ENCODE data around the gene NR1H4.
"Not testable (repeated sequence)": the region's sequence is repeated elsewhere in the genome, so short reads cannot be mapped to it uniquely, and the experiment has no call there.

Gene NR1H4

DNA sequence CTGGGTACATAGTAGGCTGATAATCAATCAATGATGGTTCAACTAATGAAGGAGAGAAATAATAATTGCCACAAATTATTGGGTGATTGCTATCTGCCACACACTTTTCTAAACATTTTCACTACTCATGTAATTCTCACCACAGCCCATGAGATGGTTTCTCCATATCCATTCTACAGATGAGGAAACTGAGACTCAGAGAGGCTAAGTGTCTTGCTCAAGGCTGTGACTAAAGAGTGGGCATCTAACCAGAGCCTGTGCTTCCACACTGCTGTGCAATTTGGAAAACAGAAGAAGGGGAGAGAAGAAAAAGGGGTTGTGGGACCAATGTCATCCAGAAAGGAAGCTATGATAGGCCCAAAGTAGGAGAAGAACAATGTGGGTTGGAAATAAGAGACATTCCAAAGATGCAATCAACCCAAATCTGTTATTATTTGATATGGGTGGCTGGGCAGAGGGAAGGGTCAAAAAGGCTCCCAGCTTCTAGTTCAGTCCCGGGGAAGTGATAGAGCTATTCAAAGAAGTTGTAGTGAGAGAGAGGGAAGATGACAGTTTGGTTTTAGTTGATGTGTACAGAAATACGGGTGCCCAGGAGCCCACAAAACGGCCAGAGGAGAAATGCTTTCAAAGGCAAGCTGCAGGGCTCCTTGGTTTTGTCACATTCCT lies 483 bp upstream of the NR1H4 start:
- no peak for DNase-seq

DNA sequence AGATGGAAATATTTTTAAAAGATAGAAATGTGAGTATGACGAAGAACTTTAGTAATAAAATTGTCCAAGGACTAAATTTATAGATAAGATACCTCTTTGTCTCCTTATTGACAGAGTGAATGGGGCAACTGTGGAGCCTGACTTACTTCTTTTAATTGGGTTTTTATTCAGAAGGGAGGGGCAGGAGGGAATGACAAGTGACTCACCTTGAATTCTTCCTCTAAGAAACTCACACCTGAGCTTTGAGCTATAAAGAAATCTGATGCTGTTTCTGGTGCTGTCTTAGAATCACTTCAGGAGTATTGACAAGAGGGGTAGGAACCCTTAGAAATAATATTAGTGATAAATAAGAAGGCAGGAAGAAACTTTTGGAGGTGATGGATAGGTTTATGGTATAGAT lies 951 bp downstream of the NR1H4 start:
- DNase-seq = no peak

DNA sequence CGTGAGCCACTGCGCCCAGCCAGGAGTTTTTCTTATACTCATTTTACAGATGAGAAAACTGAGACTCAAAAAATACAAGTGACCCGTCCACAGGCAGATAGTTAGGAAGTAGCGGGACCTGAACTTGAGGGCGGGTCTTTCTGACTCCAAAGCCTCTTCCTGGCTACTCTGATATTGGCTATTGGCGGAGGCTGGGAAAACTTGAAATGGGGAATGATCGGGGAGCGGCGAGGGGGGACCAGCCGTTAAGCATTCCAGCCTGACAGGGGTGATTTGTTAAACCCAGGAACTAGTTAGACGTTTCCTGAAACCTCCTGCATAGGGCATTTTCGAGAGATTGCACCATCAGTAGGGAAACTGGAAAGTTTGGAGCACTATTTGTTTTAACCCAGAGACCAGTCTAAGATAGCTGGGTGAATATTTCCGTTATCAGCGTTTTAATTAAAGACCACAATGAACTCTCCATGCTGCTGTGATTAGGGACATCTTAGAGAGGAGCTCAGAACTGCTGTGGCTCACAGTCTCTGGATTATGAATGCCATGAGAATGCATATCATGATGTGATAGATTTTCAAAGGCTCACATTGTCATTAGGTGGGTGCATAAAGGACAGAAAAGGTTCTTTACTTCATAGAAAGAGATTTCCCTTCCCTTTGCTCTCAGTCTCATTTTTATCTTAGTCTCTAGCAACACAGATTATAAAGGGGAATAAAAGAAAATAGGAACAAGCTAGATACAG lies 2.5 kb downstream of the NR1H4 start:
- DNase-seq = no peak

- no peak for DNase-seq
These were observed 7.4 kb downstream of the NR1H4 start for GRCh38 chr12:100481021-100481420.

DNA sequence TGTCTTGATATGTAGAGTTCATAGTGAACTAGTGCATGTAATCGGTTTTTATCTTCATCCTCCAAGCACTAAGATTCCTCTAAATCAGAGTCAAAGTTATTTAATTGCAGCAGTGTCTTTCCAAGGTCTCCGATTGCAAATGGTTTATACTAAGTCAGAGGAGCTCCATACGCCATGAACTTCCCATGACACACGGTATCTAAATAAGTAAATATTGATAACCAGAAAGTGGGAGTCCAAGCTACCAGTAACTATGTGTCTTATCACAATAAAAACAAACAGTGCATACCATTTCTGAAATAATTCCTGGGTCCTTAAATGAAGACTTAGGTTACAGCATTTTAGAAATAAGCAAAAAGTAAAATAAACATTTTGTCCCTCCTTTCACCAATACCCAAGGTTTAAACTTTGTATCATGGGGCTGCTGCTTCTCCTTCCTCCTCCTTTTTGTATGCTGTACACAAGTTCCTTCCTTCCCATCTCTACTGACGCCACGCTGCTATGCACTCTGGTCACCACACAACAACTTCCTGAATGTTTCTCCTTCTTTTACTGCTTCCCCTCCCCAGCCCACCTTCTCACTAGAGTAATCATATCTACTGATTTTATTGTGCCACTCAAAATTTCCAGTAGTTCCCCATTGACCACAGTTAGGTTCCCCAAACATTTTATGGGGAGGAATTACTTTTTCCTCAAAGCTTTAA lies 10.7 kb downstream of the NR1H4 start:
- no peak for DNase-seq

- DNase-seq = no peak
These were observed 11.3 kb downstream of the NR1H4 start for GRCh38 chr12:100484891-100485471.

DNA sequence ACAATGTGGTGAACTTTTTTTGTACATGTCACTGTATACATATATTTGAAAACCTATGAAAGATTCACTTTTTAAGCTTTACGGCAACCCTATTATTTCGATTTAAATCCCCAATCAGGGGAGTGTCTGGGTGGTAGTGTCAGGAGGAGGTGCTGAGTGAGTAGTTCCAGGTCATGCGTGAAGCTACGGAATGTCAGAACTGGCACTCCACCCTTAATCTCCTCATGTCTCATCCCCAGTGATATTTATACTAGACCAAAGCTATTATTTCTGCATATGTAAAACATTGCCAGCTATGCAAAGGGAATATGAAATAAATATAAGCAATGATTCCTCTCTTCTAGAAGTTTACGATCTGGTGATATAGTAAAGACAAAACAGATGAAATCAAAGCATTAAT lies 12.3 kb downstream of the NR1H4 start:
- no peak for DNase-seq

GRCh38 chr12:100489251-100489820 lies 15.7 kb downstream of the NR1H4 start:
- no peak for DNase-seq

DNA sequence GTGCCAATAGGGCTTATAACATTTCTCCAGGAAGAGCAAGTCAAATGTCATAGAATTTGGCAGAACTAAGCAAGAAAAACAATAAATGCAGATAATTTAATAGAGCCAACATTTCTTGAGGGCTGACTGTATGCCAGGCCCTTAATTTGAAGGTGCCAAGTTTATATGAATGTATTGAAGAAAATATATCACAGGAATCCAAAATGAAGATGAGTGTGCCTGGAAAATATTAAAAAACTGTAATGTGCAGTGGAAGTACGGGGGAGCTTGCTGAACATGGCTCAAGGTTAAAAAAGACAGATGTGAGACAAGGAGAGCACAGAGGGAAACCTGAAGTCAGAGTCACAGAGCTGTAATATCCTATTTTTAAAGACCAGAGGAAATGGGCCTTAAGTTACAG lies 16.4 kb downstream of the NR1H4 start:
- no peak for DNase-seq

DNA sequence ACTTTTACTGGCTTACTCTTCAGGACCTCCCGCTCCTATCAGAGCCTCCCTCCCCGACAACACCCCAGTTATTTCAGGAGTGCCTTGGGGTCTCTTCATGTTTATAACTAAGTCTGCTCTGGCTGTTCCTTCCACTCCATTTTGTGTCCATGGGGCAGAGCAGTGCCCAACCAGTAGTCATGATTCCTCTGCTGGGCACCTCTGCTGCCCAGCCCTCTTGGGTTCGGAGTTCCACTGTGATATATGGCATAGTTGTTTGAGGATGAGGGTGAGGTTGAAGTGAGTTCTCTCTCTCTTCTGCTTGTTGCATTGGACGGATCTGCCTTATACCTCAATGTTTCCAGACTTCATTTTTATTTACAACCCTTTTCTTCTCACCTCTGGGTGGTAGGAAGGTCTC lies 17.4 kb downstream of the NR1H4 start:
- DNase-seq = no peak

GRCh38 chr12:100493396-100494012 lies 19.8 kb downstream of the NR1H4 start:
- DNase-seq = no peak

GRCh38 chr12:100494026-100494425 lies 20.4 kb downstream of the NR1H4 start:
- no peak for DNase-seq

GRCh38 chr12:100494538-100494937 lies 20.9 kb downstream of the NR1H4 start:
- DNase-seq = no peak

GRCh38 chr12:100497105-100497795 lies 23.6 kb downstream of the NR1H4 start:
- DNase-seq = no peak

DNA sequence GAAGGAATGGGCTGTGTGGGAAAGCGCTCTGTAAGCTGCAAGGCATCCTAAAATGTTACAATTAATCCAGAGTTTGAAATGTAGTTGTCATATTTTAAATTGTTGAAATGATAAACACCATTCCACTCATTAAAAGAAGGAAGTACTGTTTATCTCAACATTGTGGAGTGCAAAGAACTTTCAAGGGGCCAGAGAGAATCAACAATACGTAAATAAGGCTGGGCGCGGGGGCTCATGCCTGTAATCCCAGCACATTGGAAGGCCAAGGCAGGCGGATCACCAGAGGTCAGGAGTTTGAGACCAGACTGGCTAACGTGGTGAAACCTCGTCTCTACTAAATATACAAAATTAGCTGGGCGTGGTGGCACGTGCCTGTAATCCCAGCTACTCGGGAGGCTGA lies 24.5 kb downstream of the NR1H4 start:
- DNase-seq = no peak

GRCh38 chr12:100499416-100499815 lies 25.8 kb downstream of the NR1H4 start:
- DNase-seq = no peak

- not testable (repeated sequence) for DNase-seq
These were observed 29.1 kb downstream of the NR1H4 start for GRCh38 chr12:100502718-100503117.

DNA sequence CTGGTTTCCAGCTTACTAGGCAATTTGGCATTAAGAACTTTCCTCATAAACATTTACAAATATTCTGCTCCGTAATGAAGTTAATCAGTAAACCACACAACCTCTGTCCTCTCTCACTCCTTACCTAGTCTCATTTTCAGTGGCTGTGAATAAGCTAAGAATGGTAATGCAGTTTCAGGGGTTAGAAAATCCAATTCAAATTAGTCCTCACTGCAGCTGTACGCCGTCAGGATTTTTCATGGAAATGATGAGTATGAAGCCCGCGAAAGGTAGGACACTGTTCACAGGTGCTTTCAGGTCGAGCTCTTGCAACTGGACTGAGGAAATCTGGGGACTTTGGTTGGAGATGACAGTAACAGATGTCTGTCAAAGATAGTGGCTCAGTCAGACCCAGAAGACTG lies 29.6 kb downstream of the NR1H4 start:
- DNase-seq = no peak

GRCh38 chr12:100504804-100505203 lies 31.1 kb downstream of the NR1H4 start:
- DNase-seq = no peak

DNA sequence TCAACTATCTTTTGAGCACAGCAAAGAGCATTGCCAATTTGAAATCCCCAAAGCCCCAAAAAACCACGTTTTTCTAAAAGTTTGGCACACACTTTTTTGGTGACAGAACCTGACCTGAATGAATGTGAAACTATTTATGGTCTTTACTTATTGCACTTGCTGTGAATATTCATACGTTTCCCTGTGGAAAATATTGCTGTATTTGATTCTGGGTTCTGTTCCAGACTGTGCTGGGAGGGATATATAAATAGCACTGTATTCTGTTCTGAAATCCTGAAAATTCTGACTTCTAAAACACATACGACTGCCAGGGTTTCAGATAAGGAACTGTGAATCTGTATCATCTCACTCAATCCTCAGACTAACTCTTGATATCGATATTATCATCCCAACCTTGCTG lies 35.1 kb downstream of the NR1H4 start:
- DNase-seq = no peak

GRCh38 chr12:100512692-100513091 lies 39.0 kb downstream of the NR1H4 start:
- no peak for DNase-seq

- no peak for DNase-seq
These were observed 42.3 kb downstream of the NR1H4 start for GRCh38 chr12:100515968-100516367.
